Left lung (tissue), 10 donors: ENCODE measurements around the gene REC8. TPM values are rescaled to one million over a fixed set of nuclear protein-coding genes. Genes with fewer than 3 reads are reported as not detected.

Experiments used
- ATAC-seq: fragments of 200-7000 bp; cut with Tn5 transposase; one replicate; pipeline ENCODE4 v1.9.1; 2020; ENCODE audit warnings: moderate library complexity
- DNase-seq, 4 donors: peaks; one replicate each; pipeline ENCODE4 v3.0.0-alpha.2; 2013 to 2020
- H3K27ac ChIP-seq, 2 donors: fragments of 200-600 bp; sonication (generic) in 1 of 2; one replicate each; pipeline versions ENCODE4 v1.5.0 to v1.8.0; 2020 to 2021
- H3K27me3 ChIP-seq, 2 donors: fragments of 200-600 bp; sonication (generic) in 1 of 2; one replicate each; pipeline versions ENCODE4 v1.5.0 to v1.8.0; 2020 to 2021
- H3K36me3 ChIP-seq, 2 donors: fragments of 200-600 bp; sonication (generic) in 1 of 2; one replicate each; pipeline versions ENCODE4 v1.5.0 to v1.8.0; 2020 to 2021
- H3K4me1 ChIP-seq, 2 donors: fragments of 200-600 bp; one replicate each; pipeline ENCODE4 v1.8.0; 2021
- H3K4me3 ChIP-seq, 2 donors: fragments of 200-600 bp; sonication (generic) in 1 of 2; one replicate each; pipeline versions ENCODE4 v1.5.0 to v1.8.0; 2020 to 2021; ENCODE audit warnings: mild to moderate bottlenecking in 1 of 2
- H3K9me3 ChIP-seq, 2 donors: fragments of 200-600 bp; sonication (generic) in 1 of 2; one replicate each; pipeline versions ENCODE4 v1.5.0 to v1.8.0; 2020 to 2021
- intact Hi-C, 2 donors: fragments of 100-400 bp; cut with DNase I; formaldehyde crosslinking; loops; one replicate each; pipeline versions ENCODE4 v1.11.2 to v1.14.2; 2022
- polyA plus RNA-seq, 6 donors: library from polyadenylated mRNA; unstranded; fragments of 120-200 nt; gene quantifications; one replicate each; pipeline ENCODE4 v1.2.1, GENCODE V29; 2013; ENCODE audit not compliant: insufficient read length in 6 of 6
- total RNA-seq, 2 donors: library from RNA; stranded (reverse); fragmentation: NEBNext Ultra II Directional; extraction: Animal tissue kit (Norgen Biotek cat#: 25700); gene quantifications; one replicate each; pipeline ENCODE4 v1.2.1, GENCODE V29; 2021
- TF ChIP-seq, protein P1 (sequence below), 2 donors: fragments of 200-600 bp; sonication (generic) in 1 of 2; IDR thresholded peaks; one replicate each; pipeline versions ENCODE4 v1.5.0 to v1.8.0; 2021; ENCODE audit warnings: antibody characterized with exemption in 2 of 2
- donor health status: DM: no; HTN: yes; CAD: no.
- donor health status: DM: no; HTN: no; CAD: no.

Gene REC8
- total and polyA plus RNA-seq, 8 donors = 27.0 to 66.0 (median 42.0) TPM

DNA sequence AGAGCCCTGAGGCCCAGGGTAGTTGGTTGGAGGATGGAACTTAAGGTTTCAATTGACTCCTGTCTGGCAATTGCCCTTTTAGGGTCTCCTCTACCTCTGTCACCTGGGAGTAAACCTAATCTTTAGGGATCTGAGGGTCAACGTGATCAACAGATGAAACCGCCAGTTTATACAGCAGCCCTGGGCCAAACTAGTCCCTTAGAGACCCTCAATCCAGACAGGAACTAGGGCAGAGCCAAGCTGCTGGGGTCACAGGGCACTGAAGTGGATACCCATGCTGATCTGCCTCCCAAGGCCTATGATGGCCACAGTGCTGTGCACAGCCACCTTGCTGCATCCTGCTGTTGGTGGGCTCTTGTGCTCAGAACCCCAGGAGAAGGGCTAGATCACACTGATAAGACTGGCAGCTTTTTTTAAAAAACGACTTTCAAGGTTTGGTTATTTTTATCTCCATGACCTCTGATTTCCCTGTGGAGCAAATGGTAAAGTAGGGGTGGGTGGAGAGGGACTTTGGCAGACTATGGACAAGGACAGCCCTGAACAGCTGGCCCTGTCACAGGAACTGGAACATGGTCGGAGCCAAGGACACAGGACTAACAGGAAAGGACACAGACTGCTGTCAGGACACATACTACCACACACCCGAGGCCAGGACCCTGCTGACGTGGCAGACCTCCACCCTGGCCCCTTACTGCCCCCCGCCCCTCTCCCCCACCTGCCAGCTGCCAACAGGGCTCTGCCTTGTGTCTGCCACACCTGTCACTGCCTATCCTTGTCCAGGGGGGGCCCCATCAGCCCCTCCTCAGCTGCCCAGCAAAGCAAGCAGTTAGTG lies 40.9 kb upstream of the REC8 start:
- no peaks in the 10 kb centered on the region for H3K36me3 ChIP-seq
- H3K4me3 ChIP-seq = no peak overlapping the region
- H3K4me1 ChIP-seq = peaks cover 0 to 6% of the 10 kb centered on the region in 2 donors
- TF ChIP-seq, protein P1, sequence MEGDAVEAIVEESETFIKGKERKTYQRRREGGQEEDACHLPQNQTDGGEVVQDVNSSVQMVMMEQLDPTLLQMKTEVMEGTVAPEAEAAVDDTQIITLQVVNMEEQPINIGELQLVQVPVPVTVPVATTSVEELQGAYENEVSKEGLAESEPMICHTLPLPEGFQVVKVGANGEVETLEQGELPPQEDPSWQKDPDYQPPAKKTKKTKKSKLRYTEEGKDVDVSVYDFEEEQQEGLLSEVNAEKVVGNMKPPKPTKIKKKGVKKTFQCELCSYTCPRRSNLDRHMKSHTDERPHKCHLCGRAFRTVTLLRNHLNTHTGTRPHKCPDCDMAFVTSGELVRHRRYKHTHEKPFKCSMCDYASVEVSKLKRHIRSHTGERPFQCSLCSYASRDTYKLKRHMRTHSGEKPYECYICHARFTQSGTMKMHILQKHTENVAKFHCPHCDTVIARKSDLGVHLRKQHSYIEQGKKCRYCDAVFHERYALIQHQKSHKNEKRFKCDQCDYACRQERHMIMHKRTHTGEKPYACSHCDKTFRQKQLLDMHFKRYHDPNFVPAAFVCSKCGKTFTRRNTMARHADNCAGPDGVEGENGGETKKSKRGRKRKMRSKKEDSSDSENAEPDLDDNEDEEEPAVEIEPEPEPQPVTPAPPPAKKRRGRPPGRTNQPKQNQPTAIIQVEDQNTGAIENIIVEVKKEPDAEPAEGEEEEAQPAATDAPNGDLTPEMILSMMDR (IDR thresholded peaks at IDR 0.05) = no peak
- no peaks in the 10 kb centered on the region for H3K27me3 ChIP-seq
- ATAC-seq (no peak), DNase-seq (peak in 2 of 4 donors; percentile 44 to 47)
- no peak overlapping the region for H3K27ac ChIP-seq
- intact Hi-C loops = no loop called here
- no peaks in the 10 kb centered on the region for H3K9me3 ChIP-seq

DNA sequence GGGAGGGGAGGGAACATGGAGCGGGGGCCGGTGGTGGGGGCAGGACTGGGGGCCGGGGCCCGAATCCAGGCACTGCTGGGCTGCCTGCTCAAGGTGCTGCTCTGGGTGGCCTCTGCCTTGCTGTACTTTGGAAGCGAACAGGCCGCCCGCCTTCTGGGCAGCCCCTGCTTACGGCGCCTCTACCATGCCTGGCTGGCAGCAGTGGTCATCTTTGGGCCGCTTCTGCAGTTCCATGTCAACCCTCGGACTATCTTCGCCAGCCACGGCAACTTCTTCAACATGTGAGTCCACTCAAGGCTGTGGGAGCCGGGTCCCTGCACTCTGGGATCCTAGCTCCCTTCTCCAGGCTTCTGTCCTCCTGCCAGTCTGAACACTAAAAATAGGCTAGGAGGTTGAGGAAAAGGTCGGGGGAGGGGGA lies 40.3 kb upstream of the REC8 start:
- no peak overlapping the region for H3K4me3 ChIP-seq
- no peaks in the 10 kb centered on the region for H3K9me3 ChIP-seq
- TF ChIP-seq, protein P1 (IDR thresholded peaks at IDR 0.05) = no peak
- peaks cover 0 to 8% of the 10 kb centered on the region in 2 donors for H3K4me1 ChIP-seq
- ATAC-seq = no peak
- H3K27ac ChIP-seq = no peak overlapping the region
- no peaks in the 10 kb centered on the region for H3K36me3 ChIP-seq
- no peak for DNase-seq
- intact Hi-C loops = no loop called here
- no peaks in the 10 kb centered on the region for H3K27me3 ChIP-seq

DNA sequence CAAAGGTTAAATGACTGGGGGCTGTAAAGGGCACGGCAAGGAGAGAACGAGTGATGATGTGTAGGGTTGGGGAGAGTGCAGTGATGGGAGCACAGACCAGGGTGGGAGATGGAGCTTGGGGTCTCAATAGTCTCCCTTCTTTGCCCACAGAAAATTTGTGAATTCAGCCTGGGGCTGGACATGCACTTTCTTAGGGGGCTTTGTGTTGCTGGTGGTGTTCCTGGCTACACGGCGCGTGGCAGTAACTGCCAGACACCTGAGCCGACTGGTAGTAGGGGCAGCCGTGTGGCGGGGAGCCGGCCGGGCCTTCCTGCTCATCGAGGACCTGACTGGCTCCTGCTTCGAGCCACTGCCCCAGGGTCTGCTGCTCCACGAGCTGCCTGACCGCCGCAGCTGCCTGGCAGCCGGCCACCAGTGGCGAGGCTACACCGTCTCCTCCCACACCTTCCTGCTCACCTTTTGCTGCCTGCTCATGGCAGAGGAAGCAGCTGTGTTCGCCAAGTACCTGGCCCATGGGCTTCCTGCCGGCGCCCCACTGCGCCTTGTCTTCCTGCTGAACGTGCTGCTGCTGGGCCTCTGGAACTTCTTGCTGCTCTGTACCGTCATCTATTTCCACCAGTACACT lies 39.7 kb upstream of the REC8 start:
- DNase-seq = no peak
- no peak overlapping the region for H3K4me3 ChIP-seq
- TF ChIP-seq, protein P1 (IDR thresholded peaks at IDR 0.05) = no peak
- no peaks in the 10 kb centered on the region for H3K9me3 ChIP-seq
- H3K27ac ChIP-seq = peak overlapping the region in 1 of 2 donors; percentile 13
- H3K36me3 ChIP-seq = no peaks in the 10 kb centered on the region
- H3K27me3 ChIP-seq = no peaks in the 10 kb centered on the region
- no peak for ATAC-seq
- intact Hi-C loops = no loop called here
- H3K4me1 ChIP-seq = peaks cover 5 to 14% of the 10 kb centered on the region in 2 donors

- H3K4me1 ChIP-seq = peaks cover 7 to 22% of the 10 kb centered on the region in 2 donors
- no peak overlapping the region for H3K4me3 ChIP-seq
- DNase-seq (no peak), ATAC-seq (no peak)
- intact Hi-C loops = no loop called here
- H3K27me3 ChIP-seq = no peaks in the 10 kb centered on the region
- TF ChIP-seq, protein P1 (IDR thresholded peaks at IDR 0.05) = no peak
- no peak overlapping the region for H3K27ac ChIP-seq
- H3K36me3 ChIP-seq = peaks cover 0 to 8% of the 10 kb centered on the region in 2 donors
- no peaks in the 10 kb centered on the region for H3K9me3 ChIP-seq
These were observed 38.9 kb upstream of the REC8 start for GRCh38 chr14:24132976-24133375.

DNA sequence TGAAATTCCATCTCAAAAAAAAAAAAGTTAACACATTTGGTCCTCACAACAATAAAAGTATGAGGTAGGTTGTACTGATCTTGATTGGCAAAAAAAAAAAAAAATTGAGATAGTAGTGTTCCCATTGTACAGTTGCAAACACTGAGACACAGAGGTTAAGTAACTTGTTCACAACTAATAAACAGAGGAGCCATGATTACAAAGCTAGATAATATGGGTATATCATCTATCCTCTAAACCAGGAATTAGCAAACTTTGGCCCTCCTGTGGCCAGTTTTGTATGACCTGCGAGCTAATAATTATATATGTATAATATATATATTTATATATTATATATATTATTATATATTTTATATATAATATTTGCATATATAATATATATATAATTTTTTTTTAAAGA lies 38.1 kb upstream of the REC8 start:
- intact Hi-C loops = no loop called here

More for the DNA sequence above, 38.1 kb upstream of the REC8 start:
- DNase-seq (no peak), ATAC-seq (no peak)
- H3K36me3 ChIP-seq = peaks cover 0 to 15% of the 10 kb centered on the region in 2 donors
- H3K27ac ChIP-seq = no peak overlapping the region
- no peaks in the 10 kb centered on the region for H3K27me3 ChIP-seq
- H3K9me3 ChIP-seq = no peaks in the 10 kb centered on the region
- TF ChIP-seq, protein P1 (IDR thresholded peaks at IDR 0.05) = no peak
- no peak overlapping the region for H3K4me3 ChIP-seq
- peaks cover 7 to 30% of the 10 kb centered on the region in 2 donors for H3K4me1 ChIP-seq
